GM12878 (cell line): ENCODE data around the gene ITIH2. TPM values are rescaled to one million over a fixed set of nuclear protein-coding genes. Genes with fewer than 3 reads are reported as not detected.

Experiments used
- ATAC-seq: fragments of 200-7000 bp; cut with Tn5 transposase; 3 replicates; pipeline ENCODE4 v1.9.1; 2020; ENCODE audit warnings: mild to moderate bottlenecking, moderate library complexity
- BruUV-seq: library from RNA; stranded (reverse); fragments of 400-500 nt; replicated peaks from 2 replicates; lab custom pipeline; 2021; lab: Mats Ljungman, UMichigan
- CTCF ChIA-PET: fragments of 300-600 bp; sonication (Branson Sonifier 250); formaldehyde crosslinking; extraction: SDS; loops from one replicate; lab custom pipeline; 2021; ENCODE audit warnings: inconsistent platforms; lab: Yijun Ruan, JAX
- POLR2A ChIA-PET: fragments of 350-600 bp; formaldehyde crosslinking; extraction: SDS; loops from one replicate; lab custom pipeline; 2021; ENCODE audit warnings: inconsistent platforms; lab: Charles Lee
- RAD21 ChIA-PET: fragments of 300-600 bp; sonication (Branson Sonifier 250); formaldehyde crosslinking; loops from one replicate; lab custom pipeline; 2023; ENCODE audit warnings: antibody characterized with exemption; ENCODE audit not compliant: unreplicated experiment; lab: Charles Lee
- SMC1A ChIA-PET: fragments of 300-600 bp; sonication (Branson Sonifier 250); formaldehyde crosslinking; loops from one replicate; lab custom pipeline; 2023; ENCODE audit not compliant: unreplicated experiment, uncharacterized antibody; lab: Charles Lee
- DNase-seq: peaks from one replicate; pipeline ENCODE4 v3.0.0-alpha.2; 2011; ENCODE audit warnings: low read depth, low spot score
- FAIRE-seq: peaks from 3 replicates; lab custom pipeline; 2011; peaks lifted over from hg19 to GRCh38; lab: Jason Lieb, UNC
- H2AFZ ChIP-seq: 2 replicates; pipeline ENCODE4 v1.6.0; 2011; ENCODE audit warnings: low read depth, low read length, control low read depth; ENCODE audit not compliant: control insufficient read depth
- H3K27ac ChIP-seq: 2 replicates; pipeline ENCODE4 v1.5.1; 2011; ENCODE audit warnings: control low read depth; ENCODE audit not compliant: control insufficient read depth, insufficient read depth
- H3K27me3 ChIP-seq, 2 experiments: replicated peaks in 1 of 2; 2 replicates each; pipeline versions ENCODE4 v1.6.0 to v1.6.1; 2011; ENCODE audit warnings: low read length in 1 of 2; ENCODE audit not compliant: control insufficient read depth in 2 of 2, insufficient read depth in 2 of 2
- H3K36me3 ChIP-seq, 2 experiments: 2 replicates each; pipeline ENCODE4 v1.5.1; 2011; ENCODE audit warnings: low read length in 1 of 2; ENCODE audit not compliant: control insufficient read depth in 2 of 2, insufficient read depth in 2 of 2
- H3K4me1 ChIP-seq: 2 replicates; pipeline ENCODE4 v1.6.1; 2011; ENCODE audit warnings: mild to moderate bottlenecking, low read length, moderate library complexity, mixed read lengths; ENCODE audit not compliant: control insufficient read depth, insufficient read depth
- H3K4me2 ChIP-seq: 2 replicates; pipeline ENCODE4 v1.6.0; 2011; ENCODE audit warnings: control low read depth; ENCODE audit not compliant: control insufficient read depth, insufficient read depth
- H3K4me3 ChIP-seq: fragments of 200-600 bp; sonication (generic); 2 replicates; pipeline ENCODE4 v1.5.1; 2016
- H3K79me2 ChIP-seq: 2 replicates; pipeline ENCODE4 v1.6.0; 2011; ENCODE audit warnings: low read length; ENCODE audit not compliant: control insufficient read depth, insufficient read depth
- H3K9ac ChIP-seq: 2 replicates; pipeline ENCODE4 v1.8.0; 2011; ENCODE audit warnings: low read length, control low read depth, mixed read lengths; ENCODE audit not compliant: control insufficient read depth, insufficient read depth
- H3K9me3 ChIP-seq: replicated peaks from 3 replicates; pipeline ENCODE4 v1.5.1; 2011; ENCODE audit warnings: mild to moderate bottlenecking, low read length; ENCODE audit not compliant: control insufficient read depth, insufficient read depth
- H4K20me1 ChIP-seq: 2 replicates; pipeline ENCODE4 v1.6.0; 2011; ENCODE audit not compliant: control insufficient read depth, insufficient read depth
- EZH2 ChIP-seq: IDR thresholded peaks from 2 replicates; pipeline ENCODE4 v1.6.1; 2012; ENCODE audit warnings: low read depth, mild to moderate bottlenecking, control low read depth, inconsistent platforms, low read length, borderline replicate concordance; ENCODE audit not compliant: control insufficient read depth
- IKZF2 ChIP-seq, 2 experiments: fragments of 450-650 bp; IDR thresholded peaks; 2 replicates each; pipeline ENCODE4 v1.6.1; 2017; ENCODE audit warnings: mild to moderate bottlenecking in 2 of 2, moderate library complexity in 2 of 2
- PAX8 ChIP-seq: fragments of 450-650 bp; IDR thresholded peaks from 2 replicates; pipeline ENCODE4 v1.6.1; 2017; ENCODE audit warnings: mild to moderate bottlenecking, moderate library complexity
- POLR2A ChIP-seq: IDR thresholded peaks from 2 replicates; pipeline ENCODE4 v1.6.1; 2011; ENCODE audit warnings: low read depth, mild to moderate bottlenecking, low read length
- RAD51 ChIP-seq: fragments of 450-650 bp; IDR thresholded peaks from 2 replicates; pipeline ENCODE4 v1.6.1; 2016; ENCODE audit warnings: moderate library complexity, mild to moderate bottlenecking, inconsistent platforms
- SIN3A ChIP-seq: IDR thresholded peaks from 2 replicates; pipeline ENCODE4 v1.6.1; 2012; ENCODE audit warnings: low read depth, low read length, improper control_type of control experiment
- TAF1 ChIP-seq: IDR thresholded peaks from 2 replicates; pipeline ENCODE4 v1.6.1; 2011; ENCODE audit warnings: mild to moderate bottlenecking, low read depth, low read length, borderline replicate concordance
- WRNIP1 ChIP-seq: IDR thresholded peaks from 2 replicates; pipeline ENCODE4 v1.6.1; 2011; ENCODE audit warnings: low read depth, low read length, improper control_type of control experiment, borderline replicate concordance
- ZBED1 ChIP-seq: IDR thresholded peaks from 2 replicates; pipeline ENCODE4 v1.6.1; 2016; ENCODE audit warnings: borderline replicate concordance
- ZNF384 ChIP-seq: IDR thresholded peaks from 2 replicates; pipeline ENCODE4 v1.6.1; 2012; ENCODE audit warnings: low read depth, mild to moderate bottlenecking, low read length, improper control_type of control experiment, borderline replicate concordance
- in situ Hi-C: fragments of 300-500 bp; cut with MboI; formaldehyde crosslinking; loops from 9 replicates; pipeline ENCODE4 v1.14.3; 2018; ENCODE audit warnings: mixed read lengths
- intact Hi-C: fragments of 100-400 bp; cut with micrococcal nuclease; formaldehyde crosslinking; loops from one replicate; pipeline ENCODE4 v1.14.2; 2022; ENCODE audit not compliant: unreplicated experiment
- polyA plus RNA-seq, 11 experiments: library from polyadenylated mRNA; depleted of rRNA in 4 of 11; unstranded in 6 of 11; stranded (reverse) in 5 of 11; fragments of >200 nt; fragmentation: Nextera tagmentation in 4 of 11; fragmentation: Illumina TruSeq in 1 of 11; extraction: Ambion mirVana in 4 of 11; extraction: Trizol in 1 of 11; gene quantifications; 1 replicate in 1 of 11; 2 replicates in 10 of 11; pipeline versions ENCODE4 v1.2.1 to v1.2.3, GENCODE V29; 2011 to 2016; ENCODE audit warnings: inconsistent platforms in 2 of 11, missing spikeins in 2 of 11, low read depth in 1 of 11
- total RNA-seq, 4 experiments: library from RNA; depleted of rRNA in 3 of 4; stranded (reverse); fragments of >200 nt in 3 of 4; fragmentation: Illumina TruSeq in 1 of 4; extraction: Trizol in 1 of 4; gene quantifications; 2 replicates each; pipeline versions ENCODE4 v1.2.1 to v1.2.3, GENCODE V29; 2013 to 2021
- TF ChIP-seq, protein P1 (sequence below): IDR thresholded peaks from 2 replicates; pipeline ENCODE4 v1.6.1; 2011; ENCODE audit warnings: low read depth, low read length, improper control_type of control experiment, borderline replicate concordance
- TF ChIP-seq, protein P2 (sequence below): fragments of 150-350 bp; IDR thresholded peaks from 2 replicates; pipeline ENCODE4 v1.6.1; 2014; ENCODE audit warnings: mild to moderate bottlenecking, low read depth, low read length

ITIH2 gene
- total and polyA plus RNA-seq, 10 of the 15 experiments (the other 5 are each of a cell fraction or from before 2014, with no cell fraction given), result 0.05 to 0.72 (median 0.53) TPM; not detected in 7

DNA sequence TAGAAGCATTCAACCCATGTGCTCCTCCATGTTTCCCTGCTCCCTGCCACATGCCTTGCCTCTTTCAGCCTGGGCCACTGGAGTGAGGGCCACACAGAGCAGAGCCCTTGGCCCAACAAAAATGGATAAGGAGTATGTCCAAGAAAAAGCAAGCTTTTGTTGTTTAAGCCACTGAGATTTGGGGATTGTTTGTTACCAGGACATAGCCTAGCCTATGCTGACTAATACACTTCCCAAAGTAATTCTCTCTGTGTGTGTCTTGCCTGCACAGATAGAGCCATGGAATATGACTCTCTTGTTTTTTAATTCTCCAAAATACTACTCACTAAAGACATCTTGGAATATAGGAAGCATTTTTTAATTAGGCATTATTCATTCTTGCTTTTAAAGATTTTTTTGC is 13.5 kb upstream of the ITIH2 start:
- no TSS peak for BruUV-seq
- DNase-seq, result no peak

More for the DNA sequence above, 13.5 kb upstream of the ITIH2 start:
- Histone ChIP-seq H3K4me1 (no peaks in the 10 kb centered on the region), H3K4me2 (no peak overlapping the region), H3K27me3 (no peaks in the 10 kb centered on the region), H3K36me3 (no peaks in the 10 kb centered on the region), H3K79me2 (no peaks in the 10 kb centered on the region), H2AFZ (no peak overlapping the region), H3K27ac (no peak overlapping the region), H4K20me1 (no peaks in the 10 kb centered on the region), H3K9me3 (peaks cover 12% of the 10 kb centered on the region; the same call in 2 of the 3 replicates), H3K4me3 (no peak overlapping the region), H3K9ac (no peak overlapping the region)
- POLR2A ChIA-PET, result interaction anchor here (0.6 kb wide), 1 partner anchor 93 kb away, joined by 3 read pairs; no protein-coding TSS in a partner anchor
- in situ Hi-C loops (loop anchor here (5.0 kb wide), 1 partner anchor 167 kb away; no protein-coding TSS in a partner anchor), intact Hi-C loops (loop anchor here (5.0 to 10.0 kb wide), 3 partner anchors 77 to 765 kb away; no protein-coding TSS in a partner anchor)
- SMC1A ChIA-PET, result interaction anchor here (3.5 to 4.5 kb wide), 2 partner anchors 159 to 165 kb away, joined by 28 to 51 read pairs; no protein-coding TSS in a partner anchor
- no peak for ATAC-seq
- RAD21 ChIA-PET, result interaction anchor here (5.9 kb wide), 1 partner anchor 166 kb away, joined by 109 read pairs; no protein-coding TSS in a partner anchor
- TF ChIP-seq POLR2A, result no peak
- TF ChIP-seq PAX8, result no peak
- TF ChIP-seq ZNF384, result no peak
- no peak for TF ChIP-seq ZBED1
- TF ChIP-seq TAF1, result no peak
- no peak for TF ChIP-seq EZH2
- no peak for TF ChIP-seq WRNIP1
- TF ChIP-seq, protein P1, sequence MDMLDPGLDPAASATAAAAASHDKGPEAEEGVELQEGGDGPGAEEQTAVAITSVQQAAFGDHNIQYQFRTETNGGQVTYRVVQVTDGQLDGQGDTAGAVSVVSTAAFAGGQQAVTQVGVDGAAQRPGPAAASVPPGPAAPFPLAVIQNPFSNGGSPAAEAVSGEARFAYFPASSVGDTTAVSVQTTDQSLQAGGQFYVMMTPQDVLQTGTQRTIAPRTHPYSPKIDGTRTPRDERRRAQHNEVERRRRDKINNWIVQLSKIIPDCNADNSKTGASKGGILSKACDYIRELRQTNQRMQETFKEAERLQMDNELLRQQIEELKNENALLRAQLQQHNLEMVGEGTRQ, result no peak
- TF ChIP-seq, protein P2, sequence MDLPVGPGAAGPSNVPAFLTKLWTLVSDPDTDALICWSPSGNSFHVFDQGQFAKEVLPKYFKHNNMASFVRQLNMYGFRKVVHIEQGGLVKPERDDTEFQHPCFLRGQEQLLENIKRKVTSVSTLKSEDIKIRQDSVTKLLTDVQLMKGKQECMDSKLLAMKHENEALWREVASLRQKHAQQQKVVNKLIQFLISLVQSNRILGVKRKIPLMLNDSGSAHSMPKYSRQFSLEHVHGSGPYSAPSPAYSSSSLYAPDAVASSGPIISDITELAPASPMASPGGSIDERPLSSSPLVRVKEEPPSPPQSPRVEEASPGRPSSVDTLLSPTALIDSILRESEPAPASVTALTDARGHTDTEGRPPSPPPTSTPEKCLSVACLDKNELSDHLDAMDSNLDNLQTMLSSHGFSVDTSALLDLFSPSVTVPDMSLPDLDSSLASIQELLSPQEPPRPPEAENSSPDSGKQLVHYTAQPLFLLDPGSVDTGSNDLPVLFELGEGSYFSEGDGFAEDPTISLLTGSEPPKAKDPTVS, result no peak
- no peak for TF ChIP-seq RAD51
- TF ChIP-seq SIN3A, result no peak
- no peak for TF ChIP-seq IKZF2 (IDR thresholded peaks at IDR 0.05)
- no peak for FAIRE-seq
- CTCF ChIA-PET, result interaction anchor here (0.7 to 6.9 kb wide), 2 partner anchors 17 to 166 kb away, joined by 3 to 187 read pairs; no protein-coding TSS in a partner anchor
